GM10847 (cell line): ENCODE data around the gene ZNF385C.

Experiments used
- POLR2A ChIP-seq: IDR thresholded peaks from 2 replicates; pipeline ENCODE4 v1.6.1; 2011; ENCODE audit not compliant: insufficient read length; ENCODE audit errors: extremely low read depth

ZNF385C gene

DNA sequence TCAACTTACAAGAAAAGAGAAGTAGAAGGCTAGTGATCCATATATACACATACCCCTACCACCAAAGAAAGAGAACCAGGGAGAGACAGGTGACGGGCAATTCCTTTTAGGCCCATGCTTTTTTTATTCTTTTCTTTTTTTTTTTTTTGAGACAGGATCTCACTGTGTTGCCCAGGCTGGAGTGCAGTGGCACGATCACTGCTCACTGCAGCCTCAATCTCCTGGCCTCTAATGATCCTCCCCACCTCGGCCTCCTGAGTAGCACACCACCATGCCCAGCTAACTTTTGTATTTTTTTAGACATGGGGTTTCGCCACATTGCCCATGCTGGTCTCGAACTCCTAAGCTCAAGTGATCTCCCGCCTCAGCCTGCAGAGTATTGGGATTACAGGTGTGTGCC lies 29.1 kb upstream of the ZNF385C start:
- no peak for TF ChIP-seq POLR2A

DNA sequence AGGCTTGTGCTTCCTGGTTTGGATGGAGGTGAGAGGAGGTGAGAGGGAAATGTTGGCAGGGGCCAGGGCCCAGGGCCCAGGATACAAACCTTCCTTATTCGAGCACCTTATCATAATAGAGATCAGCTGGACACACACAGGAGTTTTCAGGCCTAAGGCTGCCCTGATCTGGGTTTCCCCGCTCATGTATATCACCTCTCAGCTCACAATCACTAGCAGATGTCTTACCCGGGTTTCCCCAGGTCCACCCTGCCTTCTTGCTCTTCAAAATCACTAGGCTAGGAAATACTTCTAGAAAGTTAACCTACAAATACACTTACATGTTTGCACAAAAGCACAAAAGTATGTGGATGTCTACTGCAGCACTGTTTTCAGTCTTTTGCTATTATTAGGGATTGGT lies 28.6 kb upstream of the ZNF385C start:
- no peak for TF ChIP-seq POLR2A

DNA sequence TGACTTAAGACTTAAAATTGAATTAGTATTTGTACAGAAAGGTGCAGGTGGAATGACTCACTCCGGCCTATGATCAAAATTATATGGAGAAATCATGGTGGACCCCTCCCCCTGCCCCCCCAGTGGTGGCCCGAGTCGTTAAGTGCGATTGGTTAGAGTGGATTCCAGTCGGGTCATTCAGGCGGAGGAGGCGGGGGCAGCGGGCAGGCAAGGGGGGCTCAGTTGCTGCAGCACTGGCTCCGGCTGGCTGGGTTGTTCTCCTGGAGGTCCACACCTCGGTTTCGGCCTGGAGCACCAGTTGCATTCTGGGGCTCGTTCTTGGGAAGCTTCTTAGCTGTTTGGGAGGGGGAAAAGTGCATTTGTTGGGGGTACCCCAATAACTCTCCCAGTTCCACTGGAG lies 27.3 kb upstream of the ZNF385C start:
- no peak for TF ChIP-seq POLR2A

DNA sequence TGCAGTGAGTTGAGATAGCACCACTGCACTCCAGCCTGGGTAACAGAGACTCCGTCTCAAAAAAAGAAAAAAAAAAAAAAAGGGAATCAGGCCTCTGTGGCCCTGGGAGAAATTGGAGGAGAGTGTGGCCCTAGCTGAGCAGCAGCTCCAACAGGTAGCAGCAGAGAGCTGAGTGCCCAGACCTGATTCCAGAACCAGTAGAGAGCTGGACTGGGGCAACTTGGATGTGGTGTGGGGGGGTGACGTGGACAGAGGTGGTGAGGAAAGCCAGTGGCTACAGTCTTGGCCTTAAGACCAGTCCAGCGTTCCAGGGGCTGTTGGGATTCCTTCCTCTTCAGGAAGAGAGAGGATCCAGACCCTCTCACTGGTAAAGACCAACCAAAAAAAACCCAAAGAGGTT lies 26.0 kb upstream of the ZNF385C start:
- TF ChIP-seq POLR2A, result no peak

DNA sequence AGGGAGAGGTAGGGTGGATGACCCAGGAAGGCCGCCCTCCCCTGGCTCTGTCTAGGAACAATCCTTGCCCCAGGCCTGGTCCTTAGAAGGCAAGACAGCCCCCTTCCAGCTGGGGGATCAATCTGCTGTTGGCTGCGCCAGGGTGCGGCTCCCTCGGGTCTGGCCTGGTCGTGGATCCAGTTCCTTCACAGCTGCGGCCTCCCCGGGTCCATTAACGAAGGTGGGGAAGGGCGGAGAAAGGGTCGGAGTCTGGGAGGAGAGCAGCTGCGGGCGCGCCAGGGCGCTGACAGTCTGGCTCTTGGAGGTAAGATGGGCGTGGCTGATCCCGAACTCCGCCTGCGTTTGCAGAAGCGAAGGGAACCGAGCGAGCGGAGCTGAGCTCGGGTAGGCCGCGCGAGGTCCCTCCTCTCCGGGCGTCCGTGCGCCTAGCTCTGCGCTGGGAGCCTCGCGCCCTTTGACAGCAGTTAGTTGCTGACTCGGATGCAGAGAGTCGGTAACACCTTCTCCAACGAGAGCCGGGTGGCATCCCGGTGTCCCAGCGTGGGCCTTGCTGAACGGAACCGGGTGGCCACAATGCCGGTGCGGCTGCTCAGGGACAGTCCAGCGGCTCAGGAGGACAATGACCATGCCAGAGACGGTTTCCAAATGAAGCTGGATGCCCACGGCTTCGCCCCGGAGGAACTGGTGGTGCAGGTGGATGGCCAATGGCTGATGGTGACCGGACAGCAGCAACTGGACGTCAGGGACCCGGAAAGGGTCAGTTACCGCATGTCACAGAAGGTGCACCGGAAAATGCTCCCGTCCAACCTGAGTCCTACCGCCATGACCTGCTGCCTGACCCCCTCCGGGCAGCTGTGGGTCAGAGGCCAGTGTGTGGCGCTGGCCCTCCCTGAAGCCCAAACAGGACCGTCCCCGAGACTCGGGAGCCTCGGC lies 24.4 kb upstream of the ZNF385C start, which contains the start of gene HSPB9:
Gene HSPB9, plus strand, starts transcription at position 434 of the 933 bp plus-strand sequence. Its CDS starts 47 bp downstream, at position 481.
- no peak for TF ChIP-seq POLR2A

DNA sequence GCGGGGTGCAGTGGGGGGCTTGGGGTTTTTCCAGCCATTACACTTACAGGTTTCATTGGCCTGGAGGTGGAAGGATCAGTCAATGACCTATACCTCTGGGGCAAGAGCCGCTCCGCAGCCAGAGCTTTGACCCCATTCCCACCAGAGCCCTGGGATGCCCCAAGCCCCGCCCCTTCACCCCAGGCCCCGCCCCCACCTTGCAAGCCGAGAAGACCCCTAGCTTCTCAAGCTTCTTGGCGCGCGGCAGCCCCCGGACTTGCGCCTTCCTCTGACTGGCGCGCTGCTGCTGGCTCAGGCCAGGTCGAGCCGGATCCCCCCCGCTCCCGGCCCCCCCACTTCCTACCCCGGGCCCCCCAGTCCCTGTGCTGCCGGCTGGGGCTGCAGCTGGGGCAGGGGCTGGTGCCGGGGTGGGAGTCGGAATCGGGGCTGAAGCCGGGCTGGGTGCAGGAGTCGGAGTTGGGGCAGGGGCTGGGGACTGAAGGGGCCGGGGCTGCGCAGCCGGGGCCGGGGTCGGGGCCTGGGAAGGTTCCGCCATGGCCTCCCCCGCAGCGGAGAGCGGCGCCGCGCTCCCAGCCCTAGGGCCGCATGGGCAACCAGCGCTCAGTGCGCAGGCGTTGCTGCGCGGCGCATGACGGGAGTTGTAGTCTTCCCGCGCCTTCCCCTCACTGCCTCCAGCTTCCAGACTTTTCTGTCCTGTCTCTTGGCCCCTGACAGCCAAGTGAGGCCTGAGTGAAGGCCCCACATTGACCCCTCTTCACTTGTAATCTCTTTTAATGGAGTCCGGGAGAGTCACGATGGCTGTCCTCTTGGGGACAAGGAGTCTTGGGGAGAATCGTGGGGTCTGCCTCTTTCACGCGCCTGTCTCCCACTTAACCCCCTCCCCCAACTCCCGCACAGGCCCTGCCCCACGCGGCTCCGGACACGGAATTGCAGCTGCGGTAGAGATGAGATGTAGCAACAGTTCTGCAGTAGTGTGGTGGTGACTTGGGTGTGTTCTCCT lies 22.8 kb upstream of the ZNF385C start, which contains the start of gene KAT2A:
Gene KAT2A, minus strand, starts transcription at position 598 of the 1,000 bp plus-strand sequence. Its CDS starts 63 bp downstream, at position 535.
- peak; percentile 72 for TF ChIP-seq POLR2A

DNA sequence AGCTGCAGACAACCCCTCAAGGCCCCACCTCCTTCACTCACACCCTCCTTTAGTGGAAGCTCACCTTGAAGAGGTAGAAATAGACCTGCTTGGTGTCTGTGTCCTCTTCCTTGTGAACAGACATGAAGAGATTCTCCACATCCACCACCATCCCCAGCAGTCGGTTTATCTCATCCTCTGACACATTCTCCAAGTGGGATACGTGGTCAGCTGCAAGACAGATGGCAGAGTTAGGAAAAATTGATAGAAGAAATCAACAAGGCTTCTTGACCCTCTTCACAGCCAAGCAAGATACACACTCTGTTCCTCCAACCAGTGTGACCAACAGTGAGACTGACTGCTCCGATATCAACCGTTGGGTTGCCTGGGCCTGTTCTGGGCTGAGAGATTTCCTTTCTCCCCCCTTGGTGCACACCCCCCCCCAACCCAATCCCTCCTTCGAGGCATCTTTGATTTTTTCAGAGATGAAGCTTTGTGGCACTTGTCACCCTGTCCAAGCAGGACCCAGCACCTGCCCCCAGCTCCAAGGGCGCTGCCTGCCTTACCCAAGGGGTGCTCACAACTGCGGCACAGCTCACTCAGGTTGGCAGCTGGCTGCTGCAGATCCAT lies 22.0 kb upstream of the ZNF385C start:
- no peak for TF ChIP-seq POLR2A

DNA sequence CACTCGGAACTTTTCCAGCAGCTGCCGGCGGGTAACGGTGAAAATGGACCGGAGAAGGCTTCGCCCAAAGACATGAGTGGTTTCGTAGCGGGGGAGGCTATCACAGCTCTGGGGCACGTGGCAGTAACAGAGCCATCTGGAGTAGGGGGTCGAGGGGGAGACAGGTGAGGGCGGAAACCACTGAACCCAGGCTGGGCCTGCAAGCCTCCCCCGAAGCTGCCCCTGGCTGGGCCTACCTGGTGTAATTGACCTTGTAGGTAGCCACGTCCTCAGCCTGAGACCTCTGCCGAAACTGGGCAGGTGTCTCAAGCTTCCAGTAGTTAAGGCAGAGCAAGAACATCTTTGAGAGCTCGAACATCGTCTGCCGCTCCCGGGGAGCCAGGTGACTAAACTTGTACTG lies 21.0 kb upstream of the ZNF385C start:
- no peak for TF ChIP-seq POLR2A

DNA sequence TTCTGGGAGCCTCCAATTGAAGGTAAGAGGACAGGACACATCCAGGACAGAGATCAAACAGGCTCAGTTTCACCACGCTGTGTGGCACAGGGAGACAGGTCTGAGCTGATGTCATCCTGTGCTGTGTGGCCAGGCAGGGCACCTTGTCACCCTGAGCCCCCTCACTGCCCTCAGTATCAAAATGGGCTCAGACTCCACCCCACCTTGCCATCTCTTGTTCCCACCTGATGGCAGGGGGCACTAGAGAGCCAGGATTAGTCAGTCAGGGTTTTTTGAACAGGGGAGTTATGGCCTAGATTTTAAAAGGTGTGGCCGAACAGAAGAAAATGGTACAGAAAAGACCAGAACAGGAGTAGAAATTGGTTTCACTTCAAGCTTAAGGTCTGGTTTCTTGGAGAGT lies 20.3 kb upstream of the ZNF385C start:
- no peak for TF ChIP-seq POLR2A

DNA sequence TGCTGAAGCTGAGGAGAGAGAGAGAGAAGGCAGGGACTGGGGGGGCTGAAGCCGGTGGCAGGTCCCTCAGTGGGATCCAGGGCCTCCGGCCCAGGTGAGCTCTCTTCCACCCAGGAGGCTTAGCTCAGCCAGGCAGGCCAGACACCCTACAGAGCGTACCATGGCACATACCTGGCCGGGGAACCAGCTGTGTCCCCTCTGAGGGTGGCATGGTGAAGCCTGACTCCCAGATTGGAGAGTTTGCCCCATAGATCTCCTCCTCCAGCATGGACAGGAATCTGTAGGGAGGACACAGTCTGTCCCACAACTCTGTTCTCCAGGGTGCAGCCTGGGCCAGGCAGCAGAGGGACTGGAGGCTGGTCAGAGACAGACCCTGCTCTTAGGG lies 19.8 kb upstream of the ZNF385C start:
- no peak for TF ChIP-seq POLR2A

DNA sequence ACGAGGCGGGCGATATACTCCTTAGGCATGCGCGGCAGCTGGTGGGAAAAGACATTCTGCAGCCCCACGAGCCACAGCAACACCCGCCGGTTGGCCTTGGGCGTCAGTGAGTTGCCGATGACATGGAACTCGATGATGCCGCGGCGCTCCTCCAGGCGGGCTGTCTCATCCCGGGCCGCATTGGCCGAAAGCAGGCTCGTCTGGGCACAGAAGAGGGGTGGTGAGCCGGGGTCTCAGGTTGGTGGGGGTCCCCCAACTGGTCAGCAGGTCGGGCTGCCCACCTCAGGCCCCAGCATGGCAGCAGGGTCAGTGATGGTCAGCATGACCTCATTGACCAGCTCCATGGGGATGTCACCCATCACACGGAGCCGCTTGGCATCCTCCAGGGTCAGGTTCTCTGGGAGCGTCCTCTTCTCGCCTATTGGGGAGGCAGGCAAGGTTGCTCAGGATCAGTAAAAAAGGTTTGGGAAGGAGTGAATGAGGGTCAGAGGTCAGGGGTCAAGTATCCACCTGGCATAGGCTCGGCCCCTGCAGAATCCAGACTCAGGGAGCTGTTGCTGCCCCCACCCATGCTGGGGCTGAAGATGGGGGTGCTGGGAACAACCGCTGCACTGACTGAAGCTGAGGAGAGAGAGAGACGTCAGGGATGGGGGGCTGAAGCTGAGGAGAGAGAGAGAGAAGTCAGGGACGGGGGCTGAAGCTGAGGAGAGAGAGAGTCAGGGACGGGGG lies 19.3 kb upstream of the ZNF385C start:
- TF ChIP-seq POLR2A, result no peak

DNA sequence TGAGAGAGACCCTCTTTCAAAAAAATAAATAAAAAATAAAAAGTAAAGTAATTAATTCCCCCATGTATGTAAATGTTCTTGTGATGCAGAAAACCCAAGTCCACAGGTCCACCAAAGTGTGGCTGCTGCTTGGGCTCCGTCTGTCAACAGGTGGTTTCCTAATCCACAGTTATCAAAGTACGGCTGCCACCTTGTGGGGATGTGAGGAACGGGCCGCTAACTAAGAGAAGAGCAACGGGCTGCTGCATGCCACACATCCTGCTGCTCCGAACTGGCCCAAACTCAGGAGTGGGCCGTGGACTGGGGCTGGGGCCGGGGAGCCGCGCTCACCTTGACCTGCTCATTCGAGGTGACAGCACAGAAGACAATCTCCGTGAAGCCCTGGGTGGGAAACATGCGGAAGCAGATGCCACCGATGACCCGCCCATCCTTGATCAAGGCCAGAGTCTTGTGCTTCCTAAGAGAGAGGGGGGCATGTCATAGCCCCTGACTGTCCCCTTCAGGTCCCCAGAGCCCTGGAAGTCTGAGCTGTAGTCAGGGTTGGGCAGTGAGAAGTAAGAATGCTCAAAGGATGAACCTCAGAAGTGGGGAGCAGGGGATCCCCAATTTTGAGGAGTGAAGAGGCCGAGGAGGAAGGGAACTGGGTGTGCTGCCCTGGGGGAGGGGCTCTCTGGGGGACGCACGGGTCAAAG lies 18.6 kb upstream of the ZNF385C start:
- no peak for TF ChIP-seq POLR2A

DNA sequence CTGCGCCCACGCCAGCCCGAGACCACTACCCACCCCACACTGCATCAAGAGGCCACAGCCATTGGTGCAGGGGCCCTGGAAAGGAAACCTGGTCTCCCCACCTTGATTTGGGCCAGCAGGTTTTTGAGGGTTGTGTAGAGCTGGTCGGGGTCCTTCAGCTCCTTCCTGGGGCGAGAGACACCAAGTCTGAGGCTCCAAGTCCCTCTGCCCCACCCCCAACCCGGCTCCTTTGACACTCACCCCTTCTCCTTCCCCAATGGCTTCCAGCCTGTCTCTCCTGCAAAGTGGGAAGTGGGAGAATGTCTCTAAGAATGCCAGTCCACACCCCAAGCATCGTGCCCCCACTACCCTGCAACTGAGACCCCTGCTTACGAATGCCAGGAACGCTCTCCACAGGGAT lies 15.8 kb upstream of the ZNF385C start:
- no peak for TF ChIP-seq POLR2A
